Measurements from ENCODE around the gene RYR2. TPM values are rescaled to one million over a fixed set of nuclear protein-coding genes. Genes with fewer than 3 reads are reported as not detected.

Gene RYR2
- total RNA-seq, 2 donors from 2014 or later, result 0.15 to 0.26 TPM

GRCh38 chr1:237851210-237851845 is 809.3 kb downstream of the RYR2 start:
- Mint-ChIP-seq H3K27me3 (no peaks in the 10 kb centered on the region), H3K4me1 (no peaks in the 10 kb centered on the region), H3K4me3 (no peak overlapping the region), H3K9me3 (peaks cover 5% of the 10 kb centered on the region), H3K27ac (no peak overlapping the region), H3K36me3 (ENCODE audit: low read depth) (no peaks in the 10 kb centered on the region)
- no peak for ATAC-seq (replicated peaks)

- Mint-ChIP-seq H3K9me3 (no peaks in the 10 kb centered on the region), H3K4me1 (no peaks in the 10 kb centered on the region), H3K27ac (no peak overlapping the region), H3K36me3 (ENCODE audit: low read depth) (no peaks in the 10 kb centered on the region), H3K4me3 (no peak overlapping the region), H3K27me3 (no peaks in the 10 kb centered on the region)
- ATAC-seq (replicated peaks), result no peak
Observed at GRCh38 chr1:237852342-237852741, 810.4 kb downstream of the RYR2 start.

- H3K4me3 Mint-ChIP-seq, result no peak overlapping the region
- H3K27ac Mint-ChIP-seq, result no peak overlapping the region
- H3K9me3 Mint-ChIP-seq, result no peaks in the 10 kb centered on the region
- H3K36me3 Mint-ChIP-seq (ENCODE audit: low read depth), result no peaks in the 10 kb centered on the region
- no peaks in the 10 kb centered on the region for H3K27me3 Mint-ChIP-seq
- H3K4me1 Mint-ChIP-seq, result no peaks in the 10 kb centered on the region
- ATAC-seq (replicated peaks), result no peak
Observed at GRCh38 chr1:237857455-237857854, 815.5 kb downstream of the RYR2 start.

- H3K4me3 Mint-ChIP-seq, result no peak overlapping the region
- H3K4me1 Mint-ChIP-seq, result no peaks in the 10 kb centered on the region
- peaks cover 3% of the 10 kb centered on the region for H3K27me3 Mint-ChIP-seq
- H3K36me3 Mint-ChIP-seq (ENCODE audit: low read depth), result no peaks in the 10 kb centered on the region
- ATAC-seq (replicated peaks), result no peak
- H3K9me3 Mint-ChIP-seq, result no peaks in the 10 kb centered on the region
- no peak overlapping the region for H3K27ac Mint-ChIP-seq
Observed at GRCh38 chr1:237858992-237859391, 817.0 kb downstream of the RYR2 start.

GRCh38 chr1:237861944-237862343 is 820.0 kb downstream of the RYR2 start:
- Mint-ChIP-seq H3K9me3 (no peaks in the 10 kb centered on the region), H3K4me3 (no peak overlapping the region), H3K27me3 (peaks cover 6% of the 10 kb centered on the region), H3K27ac (no peak overlapping the region), H3K36me3 (ENCODE audit: low read depth) (no peaks in the 10 kb centered on the region), H3K4me1 (no peaks in the 10 kb centered on the region)
- ATAC-seq (replicated peaks), result no peak

GRCh38 chr1:237863234-237863633 is 821.2 kb downstream of the RYR2 start:
- H3K27me3 Mint-ChIP-seq, result peaks cover 6% of the 10 kb centered on the region
- no peaks in the 10 kb centered on the region for H3K36me3 Mint-ChIP-seq (ENCODE audit: low read depth)
- no peaks in the 10 kb centered on the region for H3K4me1 Mint-ChIP-seq
- H3K4me3 Mint-ChIP-seq, result no peak overlapping the region
- H3K27ac Mint-ChIP-seq, result no peak overlapping the region
- H3K9me3 Mint-ChIP-seq, result no peaks in the 10 kb centered on the region
- ATAC-seq (replicated peaks), result no peak

GRCh38 chr1:237864338-237865244 is 822.6 kb downstream of the RYR2 start:
- Mint-ChIP-seq H3K9me3 (no peaks in the 10 kb centered on the region), H3K4me3 (no peak overlapping the region), H3K4me1 (no peaks in the 10 kb centered on the region), H3K36me3 (ENCODE audit: low read depth) (no peaks in the 10 kb centered on the region), H3K27me3 (peaks cover 6% of the 10 kb centered on the region), H3K27ac (no peak overlapping the region)
- ATAC-seq (replicated peaks), result peak; percentile 40

- peaks cover 11% of the 10 kb centered on the region for H3K27me3 Mint-ChIP-seq
- H3K4me1 Mint-ChIP-seq, result no peaks in the 10 kb centered on the region
- peaks cover 8% of the 10 kb centered on the region for H3K9me3 Mint-ChIP-seq
- no peak overlapping the region for H3K4me3 Mint-ChIP-seq
- no peak overlapping the region for H3K27ac Mint-ChIP-seq
- H3K36me3 Mint-ChIP-seq (ENCODE audit: low read depth), result no peaks in the 10 kb centered on the region
- no peak for ATAC-seq (replicated peaks)
Observed at GRCh38 chr1:237867380-237867888, 825.5 kb downstream of the RYR2 start.

GRCh38 chr1:237868817-237869600 is 827.0 kb downstream of the RYR2 start:
- Mint-ChIP-seq H3K27ac (no peak overlapping the region), H3K4me1 (no peaks in the 10 kb centered on the region), H3K36me3 (ENCODE audit: low read depth) (no peaks in the 10 kb centered on the region), H3K27me3 (peaks cover 7% of the 10 kb centered on the region), H3K9me3 (peaks cover 8% of the 10 kb centered on the region), H3K4me3 (no peak overlapping the region)
- ATAC-seq (replicated peaks), result no peak

- H3K36me3 Mint-ChIP-seq (ENCODE audit: low read depth), result no peaks in the 10 kb centered on the region
- no peaks in the 10 kb centered on the region for H3K4me1 Mint-ChIP-seq
- peak; percentile 58 for ATAC-seq (replicated peaks)
- H3K27ac Mint-ChIP-seq, result no peak overlapping the region
- H3K27me3 Mint-ChIP-seq, result peaks cover 4% of the 10 kb centered on the region
- H3K4me3 Mint-ChIP-seq, result no peak overlapping the region
- H3K9me3 Mint-ChIP-seq, result peaks cover 8% of the 10 kb centered on the region
Observed at GRCh38 chr1:237873487-237874211, 831.7 kb downstream of the RYR2 start.

- peaks cover 8% of the 10 kb centered on the region for H3K9me3 Mint-ChIP-seq
Observed at GRCh38 chr1:237875291-237875690, 833.3 kb downstream of the RYR2 start.

GRCh38 chr1:237877631-237878030 is 835.6 kb downstream of the RYR2 start:
- H3K36me3 Mint-ChIP-seq (ENCODE audit: low read depth), result no peaks in the 10 kb centered on the region
- H3K9me3 Mint-ChIP-seq, result no peaks in the 10 kb centered on the region
- no peak overlapping the region for H3K4me3 Mint-ChIP-seq
- no peak overlapping the region for H3K27ac Mint-ChIP-seq
- no peaks in the 10 kb centered on the region for H3K4me1 Mint-ChIP-seq
- H3K27me3 Mint-ChIP-seq, result no peaks in the 10 kb centered on the region
- no peak for ATAC-seq (replicated peaks)

More at GRCh38 chr1:237875291-237875690, 833.3 kb downstream of the RYR2 start:
- Mint-ChIP-seq H3K27ac (no peak overlapping the region), H3K4me3 (no peak overlapping the region), H3K36me3 (ENCODE audit: low read depth) (no peaks in the 10 kb centered on the region), H3K27me3 (peaks cover 4% of the 10 kb centered on the region), H3K4me1 (no peaks in the 10 kb centered on the region)
- ATAC-seq (replicated peaks), result no peak

- Mint-ChIP-seq H3K9me3 (no peaks in the 10 kb centered on the region), H3K27ac (no peak overlapping the region), H3K4me1 (no peaks in the 10 kb centered on the region), H3K36me3 (ENCODE audit: low read depth) (no peaks in the 10 kb centered on the region), H3K4me3 (no peak overlapping the region), H3K27me3 (peaks cover 3% of the 10 kb centered on the region)
- ATAC-seq (replicated peaks), result no peak
Observed at GRCh38 chr1:237878406-237878805, 836.4 kb downstream of the RYR2 start.

GRCh38 chr1:237879195-237879594 is 837.2 kb downstream of the RYR2 start:
- no peaks in the 10 kb centered on the region for H3K36me3 Mint-ChIP-seq (ENCODE audit: low read depth)
- no peak overlapping the region for H3K27ac Mint-ChIP-seq
- H3K4me3 Mint-ChIP-seq, result no peak overlapping the region
- no peaks in the 10 kb centered on the region for H3K4me1 Mint-ChIP-seq
- H3K9me3 Mint-ChIP-seq, result no peaks in the 10 kb centered on the region
- ATAC-seq (replicated peaks), result no peak
- H3K27me3 Mint-ChIP-seq, result peaks cover 3% of the 10 kb centered on the region
